Psoas muscle (tissue), 8 donors: ENCODE data around the gene HLA-DQB1. TPM values are rescaled to one million over a fixed set of nuclear protein-coding genes. Genes with fewer than 3 reads are reported as not detected.

Experiments
- ATAC-seq, 4 donors: fragments of 200-7000 bp; cut with Tn5 transposase; one replicate each; pipeline ENCODE4 v1.9.1; 2020; ENCODE audit warnings: moderate library complexity in 3 of 4, mild to moderate bottlenecking in 2 of 4
- DNase-seq, 2 donors: peaks; one replicate each; pipeline ENCODE4 v3.0.0-alpha.2; 2020
- H3K27ac ChIP-seq: fragments of 200-600 bp; one replicate; pipeline ENCODE4 v1.8.0; 2022
- H3K27me3 ChIP-seq, 3 donors: fragments of 200-600 bp in 1 of 3; one replicate each; pipeline versions ENCODE4 v1.6.1 to v1.8.0; 2013 to 2022; ENCODE audit warnings: low read length in 2 of 3, mild to moderate bottlenecking in 2 of 3, moderate library complexity in 1 of 3; ENCODE audit not compliant: insufficient read depth in 3 of 3
- H3K36me3 ChIP-seq, 2 donors: fragments of 200-600 bp in 1 of 2; one replicate each; pipeline versions ENCODE4 v1.6.1 to v1.8.0; 2013 to 2022; ENCODE audit warnings: low read depth in 1 of 2, mild to moderate bottlenecking in 1 of 2, moderate library complexity in 1 of 2; ENCODE audit not compliant: insufficient read depth in 1 of 2
- H3K4me1 ChIP-seq: fragments of 200-600 bp; one replicate; pipeline ENCODE4 v1.8.0; 2022
- H3K4me3 ChIP-seq: fragments of 200-600 bp; one replicate; pipeline ENCODE4 v1.8.0; 2022; ENCODE audit warnings: mild to moderate bottlenecking
- H3K9me3 ChIP-seq: fragments of 200-600 bp; one replicate; pipeline ENCODE4 v1.8.0; 2022
- CTCF ChIP-seq: fragments of 200-600 bp; IDR thresholded peaks from one replicate; pipeline ENCODE4 v1.8.0; 2022; ENCODE audit warnings: antibody characterized with exemption
- WGBS, 3 donors: extraction: QIAGEN DNeasy Blood & Tissue Kit; methylation state at CpG; one replicate each; pipeline versions ENCODE4 v1.1.6 to v1.1.7; 2013; 5-methylcytosine and 5-hydroxymethylcytosine counted together
- intact Hi-C, 2 donors: fragments of 100-400 bp; cut with DNase I; formaldehyde crosslinking; loops; one replicate each; pipeline versions ENCODE4 v1.11.0 to v1.14.2; 2022
- polyA plus RNA-seq, 3 donors: library from polyadenylated mRNA; stranded (reverse); fragments of 200-250 nt; gene quantifications; one replicate each; pipeline ENCODE4 v1.2.3, GENCODE V29; 2013
- total RNA-seq, 4 donors: library from RNA; stranded (reverse); fragmentation: NEBNext Ultra II Directional in 2 of 4; extraction: Animal tissue kit (Norgen Biotek cat#: 25700) in 2 of 4; gene quantifications; one replicate each; pipeline versions ENCODE4 v1.2.1 to v1.2.4, GENCODE V29; 2021 to 2023
- donor health status: healthy with polysubstance abuse.
- donor health status: DM: no; HTN: no; CAD: no; lungs with moderate emphysema.
- donor health status: Bipolar disorder and iron deficiency.
- donor health status: healthy.
- donor health status: DM: yes; HTN: yes; CAD: no.
- donor health status: DM: no; HTN: no; CAD: no.
- donor health status: DM: no; HTN: no; CAD: no.
- donor health status: DM: yes; HTN: yes; CAD: no.

The HLA-DQB1 gene
- total and polyA plus RNA-seq, 7 donors = 2.9 to 10.8 (median 5.4) TPM

- WGBS, 3 donors = 13 to 35% (median 19%) methylated on average over 21 to 26 of the region's 26 CpGs
- H3K27me3 ChIP-seq = peaks cover 0 to 4% (median 0%) of the 10 kb centered on the region in 3 donors
- no peaks in the 10 kb centered on the region for H3K4me1 ChIP-seq
- no peaks in the 10 kb centered on the region for H3K36me3 ChIP-seq
- H3K9me3 ChIP-seq = no peaks in the 10 kb centered on the region
- H3K4me3 ChIP-seq = no peak overlapping the region
- DNase-seq = peak in 1 of 2 donors; percentile 10
- no peak for TF ChIP-seq CTCF
- intact Hi-C loops = no loop called here
- H3K27ac ChIP-seq = no peak overlapping the region
- no peak for ATAC-seq
Observed at GRCh38 chr6:32664354-32664753, 2.1 kb downstream of the HLA-DQB1 start.

- intact Hi-C loops = no loop called here
- WGBS, 3 donors = 72 to 95% (median 77%) methylated on average over 5 of the region's 5 CpGs
- no peaks in the 10 kb centered on the region for H3K4me1 ChIP-seq
- ATAC-seq (no peak), DNase-seq (no peak)
- TF ChIP-seq CTCF = no peak
- no peak overlapping the region for H3K4me3 ChIP-seq
- no peaks in the 10 kb centered on the region for H3K9me3 ChIP-seq
- peaks cover 0 to 4% (median 0%) of the 10 kb centered on the region in 3 donors for H3K27me3 ChIP-seq
- H3K27ac ChIP-seq = no peak overlapping the region
- H3K36me3 ChIP-seq = no peaks in the 10 kb centered on the region
Observed at GRCh38 chr6:32662836-32663235, 3.6 kb downstream of the HLA-DQB1 start.

DNA sequence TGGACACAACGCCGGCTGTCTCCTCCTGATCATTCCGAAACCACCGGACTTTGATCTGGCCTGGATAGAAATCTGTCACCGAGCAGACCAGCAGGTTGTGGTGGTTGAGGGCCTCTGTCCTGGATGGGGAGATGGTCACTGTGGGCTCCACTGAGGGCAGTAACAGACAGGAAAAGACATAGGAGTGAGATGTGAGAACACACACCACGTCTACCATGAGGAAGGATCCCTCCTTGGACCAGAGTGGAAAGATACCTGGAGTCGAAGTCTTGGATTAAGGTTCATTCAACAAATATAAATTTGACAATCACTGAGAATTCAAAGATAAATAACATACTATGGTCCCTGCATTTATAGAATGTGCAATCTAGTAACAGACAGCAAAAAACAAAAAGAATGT lies 4.4 kb downstream of the HLA-DQB1 start:
- no peaks in the 10 kb centered on the region for H3K36me3 ChIP-seq
- no peaks in the 10 kb centered on the region for H3K9me3 ChIP-seq
- H3K27me3 ChIP-seq = peaks cover 0 to 4% (median 0%) of the 10 kb centered on the region in 3 donors
- no peak overlapping the region for H3K4me3 ChIP-seq
- DNase-seq = no peak
- intact Hi-C loops = no loop called here
- WGBS, 3 donors = 68 to 95% (median 70%) methylated on average over 7 of the region's 7 CpGs
- H3K4me1 ChIP-seq = no peaks in the 10 kb centered on the region
- H3K27ac ChIP-seq = no peak overlapping the region
- TF ChIP-seq CTCF = no peak
- ATAC-seq = no peak

- Histone ChIP-seq H3K36me3 (no peaks in the 10 kb centered on the region), H3K4me1 (no peaks in the 10 kb centered on the region), H3K9me3 (no peaks in the 10 kb centered on the region), H3K27me3 (peaks cover 0 to under 1% (median 0%) of the 10 kb centered on the region in 3 donors), H3K27ac (no peak overlapping the region), H3K4me3 (no peak overlapping the region)
- WGBS, 3 donors = 26 to 37% (median 36%) methylated on average over 4 of the region's 4 CpGs
- DNase-seq (peak in 1 of 2 donors; percentile 36), ATAC-seq (no peak)
- intact Hi-C loops = no loop called here
- no peak for TF ChIP-seq CTCF
Observed at GRCh38 chr6:32659856-32660595, 6.4 kb downstream of the HLA-DQB1 start.
